ENCODE measurements around the gene STAT5B. TPM values are rescaled to one million over a fixed set of nuclear protein-coding genes. Genes with fewer than 3 reads are reported as not detected.

STAT5B gene
- polyA plus RNA-seq, 1 donor (not counting 4 experiments of a cell fraction or from before 2014, with no cell fraction given) = 16.1 TPM

DNA sequence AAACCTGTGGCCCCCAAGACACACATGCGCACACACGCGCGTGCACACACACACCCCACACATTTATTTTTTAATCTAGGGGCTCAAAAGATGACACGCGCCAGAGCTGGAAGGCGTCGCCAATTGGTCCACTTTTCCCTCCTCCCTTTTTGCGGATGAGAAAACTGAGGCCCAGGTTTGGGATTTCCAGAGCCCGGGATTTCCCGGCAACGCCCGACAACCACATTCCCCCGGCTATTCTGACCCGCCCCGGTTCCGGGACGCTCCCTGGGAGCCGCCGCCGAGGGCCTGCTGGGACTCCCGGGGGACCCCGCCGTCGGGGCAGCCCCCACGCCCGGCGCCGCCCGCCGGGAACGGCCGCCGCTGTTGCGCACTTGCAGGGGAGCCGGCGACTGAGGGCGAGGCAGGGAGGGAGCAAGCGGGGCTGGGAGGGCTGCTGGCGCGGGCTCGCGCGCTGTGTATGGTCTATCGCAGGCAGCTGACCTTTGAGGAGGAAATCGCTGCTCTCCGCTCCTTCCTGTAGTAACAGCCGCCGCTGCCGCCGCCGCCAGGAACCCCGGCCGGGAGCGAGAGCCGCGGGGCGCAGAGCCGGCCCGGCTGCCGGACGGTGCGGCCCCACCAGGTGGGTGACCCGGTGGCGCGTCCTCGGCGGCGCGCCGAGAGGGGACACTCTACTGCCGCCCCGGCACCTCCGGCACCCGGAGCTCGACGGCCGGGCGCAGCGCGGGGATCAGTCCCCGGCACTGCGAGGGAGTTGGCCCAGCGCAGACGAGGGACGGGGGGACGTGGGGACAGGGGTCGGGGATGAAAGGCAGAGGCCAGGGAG is 12.0 kb upstream of the STAT5B start, which contains the start of gene STAT5A:
STAT5A (plus strand) TSS at position 522 of the 826 bp plus-strand sequence. CDS start 914 bp downstream, outside the sequence.
- Histone ChIP-seq H3K36me3 (ENCODE audit: control insufficient read depth in 2 of 2, extremely low read depth in 1 of 2, insufficient read depth in 2 of 2, low read length in 2 of 2) (no peaks in the 10 kb centered on the region), H3K4me1 (ENCODE audit: control insufficient read depth, extremely low read depth, insufficient read depth, low read length) (peaks cover 14% of the 10 kb centered on the region), H2AFZ (ENCODE audit: control insufficient read depth, low read length) (peak within 1 kb of the TSS; percentile 38), H3K9me1 (ENCODE audit: control insufficient read depth, extremely low read depth, insufficient read depth, low read length) (no peaks in the 10 kb centered on the region), H3K9me3 (ENCODE audit: control insufficient read depth, low read depth, low read length) (no peaks in the 10 kb centered on the region), H3K27me3 (ENCODE audit: control insufficient read depth, extremely low read depth, insufficient read depth, low read length) (peaks cover 29% of the 10 kb centered on the region), H3K79me2 (ENCODE audit: control insufficient read depth, insufficient read depth, low read length) (no peaks in the 10 kb centered on the region), H3K4me2 (ENCODE audit: control insufficient read depth, extremely low read depth, insufficient read depth, low read depth, low read length) (peak within 1 kb of the TSS; percentile 66), H4K20me1 (ENCODE audit: control insufficient read depth, extremely low read depth, insufficient read depth, low read length) (no peaks in the 10 kb centered on the region), H3K9ac (ENCODE audit: control insufficient read depth, extremely low read depth, insufficient read depth, low read length) (peak within 1 kb of the TSS; percentile 24), H3K27ac (ENCODE audit: control insufficient read depth, insufficient read depth, low read length) (no peak within 1 kb of the TSS), H3K4me3 (ENCODE audit: control insufficient read depth in 2 of 3, extremely low read depth in 1 of 3, insufficient read depth in 2 of 3, low read depth in 1 of 3, low read length in 3 of 3) (peak within 1 kb of the TSS; percentile 17 to 54 (median 41))
- FAIRE-seq (no peak), DNase-seq (ENCODE audit: low read depth, low spot score) (no peak)
- peak; percentile 5 for TF ChIP-seq EZH2 (IDR thresholded peaks at IDR 0.05; ENCODE audit: low read length)
- TF ChIP-seq, protein P1, sequence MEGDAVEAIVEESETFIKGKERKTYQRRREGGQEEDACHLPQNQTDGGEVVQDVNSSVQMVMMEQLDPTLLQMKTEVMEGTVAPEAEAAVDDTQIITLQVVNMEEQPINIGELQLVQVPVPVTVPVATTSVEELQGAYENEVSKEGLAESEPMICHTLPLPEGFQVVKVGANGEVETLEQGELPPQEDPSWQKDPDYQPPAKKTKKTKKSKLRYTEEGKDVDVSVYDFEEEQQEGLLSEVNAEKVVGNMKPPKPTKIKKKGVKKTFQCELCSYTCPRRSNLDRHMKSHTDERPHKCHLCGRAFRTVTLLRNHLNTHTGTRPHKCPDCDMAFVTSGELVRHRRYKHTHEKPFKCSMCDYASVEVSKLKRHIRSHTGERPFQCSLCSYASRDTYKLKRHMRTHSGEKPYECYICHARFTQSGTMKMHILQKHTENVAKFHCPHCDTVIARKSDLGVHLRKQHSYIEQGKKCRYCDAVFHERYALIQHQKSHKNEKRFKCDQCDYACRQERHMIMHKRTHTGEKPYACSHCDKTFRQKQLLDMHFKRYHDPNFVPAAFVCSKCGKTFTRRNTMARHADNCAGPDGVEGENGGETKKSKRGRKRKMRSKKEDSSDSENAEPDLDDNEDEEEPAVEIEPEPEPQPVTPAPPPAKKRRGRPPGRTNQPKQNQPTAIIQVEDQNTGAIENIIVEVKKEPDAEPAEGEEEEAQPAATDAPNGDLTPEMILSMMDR (optimal IDR thresholded peaks at IDR 0.05 in 1 of 3, IDR thresholded peaks at IDR 0.05 in 1 of 3, conservative IDR thresholded peaks at IDR 0.05 in 1 of 3; ENCODE audit: extremely low read depth in 1 of 3, insufficient read depth in 2 of 3, low read length in 3 of 3) = no peak
- dilution Hi-C loops (cut with MboI; ENCODE audit: extremely low pct_ligation_motif_present, low sequenced_read_pairs) = no loop called here

DNA sequence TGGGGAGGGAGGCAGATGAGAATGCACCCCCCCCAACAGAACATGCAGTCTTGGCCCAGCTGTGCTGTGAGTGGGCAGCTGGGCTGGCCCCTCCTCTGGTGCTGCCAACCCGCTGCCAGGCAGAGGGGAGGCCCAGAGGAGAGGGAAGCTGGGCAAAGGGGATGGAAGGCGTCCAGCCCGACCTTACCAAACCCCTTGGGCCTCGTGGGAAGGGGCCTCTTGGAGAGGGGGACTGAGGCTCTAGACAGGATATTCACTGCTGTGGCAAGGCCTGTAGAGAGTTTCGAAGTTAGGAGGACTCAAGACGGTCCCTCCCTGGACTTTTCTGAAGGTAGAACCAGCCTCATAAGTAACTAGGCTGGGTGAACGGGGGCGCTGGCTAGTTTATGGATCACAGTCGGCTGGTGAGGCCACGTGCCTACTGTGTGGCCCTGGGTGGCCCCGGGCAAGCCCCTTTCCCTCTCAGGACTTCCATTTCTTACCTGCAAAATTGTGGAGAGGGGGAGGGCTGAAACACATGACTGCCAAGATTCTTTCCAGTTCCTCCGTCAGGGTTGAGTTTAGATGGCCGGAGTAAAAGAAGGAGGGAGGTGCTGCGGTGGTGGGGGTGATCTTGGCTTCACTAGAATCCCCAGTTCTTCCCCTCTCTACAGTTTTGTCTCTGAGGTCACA is 11.2 kb upstream of the STAT5B start:
- Histone ChIP-seq H3K9me1 (ENCODE audit: control insufficient read depth, extremely low read depth, insufficient read depth, low read length) (no peaks in the 10 kb centered on the region), H3K79me2 (ENCODE audit: control insufficient read depth, insufficient read depth, low read length) (no peaks in the 10 kb centered on the region), H3K9ac (ENCODE audit: control insufficient read depth, extremely low read depth, insufficient read depth, low read length) (peak overlapping the region; percentile 24), H3K4me1 (ENCODE audit: control insufficient read depth, extremely low read depth, insufficient read depth, low read length) (peaks cover 14% of the 10 kb centered on the region), H4K20me1 (ENCODE audit: control insufficient read depth, extremely low read depth, insufficient read depth, low read length) (no peaks in the 10 kb centered on the region), H3K27me3 (ENCODE audit: control insufficient read depth, extremely low read depth, insufficient read depth, low read length) (peaks cover 29% of the 10 kb centered on the region), H3K4me3 (ENCODE audit: control insufficient read depth in 2 of 3, extremely low read depth in 1 of 3, insufficient read depth in 2 of 3, low read depth in 1 of 3, low read length in 3 of 3) (peak overlapping the region in 2 of 3 experiments; percentile 41 to 54), H3K9me3 (ENCODE audit: control insufficient read depth, low read depth, low read length) (no peaks in the 10 kb centered on the region), H3K36me3 (ENCODE audit: control insufficient read depth in 2 of 2, extremely low read depth in 1 of 2, insufficient read depth in 2 of 2, low read length in 2 of 2) (no peaks in the 10 kb centered on the region), H3K27ac (ENCODE audit: control insufficient read depth, insufficient read depth, low read length) (no peak overlapping the region), H3K4me2 (ENCODE audit: control insufficient read depth, extremely low read depth, insufficient read depth, low read depth, low read length) (peak overlapping the region; percentile 66), H2AFZ (ENCODE audit: control insufficient read depth, low read length) (no peak overlapping the region)
- DNase-seq (ENCODE audit: low read depth, low spot score) (no peak), FAIRE-seq (no peak)
- dilution Hi-C loops (cut with MboI; ENCODE audit: extremely low pct_ligation_motif_present, low sequenced_read_pairs) = no loop called here
- peak; percentile 62 for TF ChIP-seq EZH2 (IDR thresholded peaks at IDR 0.05; ENCODE audit: low read length)
- TF ChIP-seq, protein P1 (optimal IDR thresholded peaks at IDR 0.05 in 1 of 3, IDR thresholded peaks at IDR 0.05 in 1 of 3, conservative IDR thresholded peaks at IDR 0.05 in 1 of 3; ENCODE audit: extremely low read depth in 1 of 3, insufficient read depth in 2 of 3, low read length in 3 of 3) = no peak

Measured in keratinocyte (primary cell).